IMR-90 (cell line): ENCODE results near the gene SSR3. TPM values are rescaled to one million over a fixed set of nuclear protein-coding genes. Genes with fewer than 3 reads are reported as not detected.

ENCODE experiments used
- ATAC-seq: fragments of 200-7000 bp; cut with Tn5 transposase; 2 replicates; pipeline ENCODE4 v1.9.1; 2020; ENCODE audit warnings: low read depth, mild to moderate bottlenecking, moderate library complexity
- BruUV-seq: library from RNA; stranded (reverse); fragments of 400-500 nt; replicated peaks from 2 replicates; lab custom pipeline; 2021; lab: Mats Ljungman, UMichigan
- CTCF ChIA-PET: fragments of 300-600 bp; formaldehyde crosslinking; extraction: SDS; loops from one replicate; lab custom pipeline; 2021; ENCODE audit warnings: antibody characterized with exemption; lab: Yijun Ruan, JAX
- POLR2A ChIA-PET: fragments of 300-600 bp; sonication (Branson Sonifier 250); formaldehyde crosslinking; loops from one replicate; lab custom pipeline; 2022; ENCODE audit warnings: antibody characterized with exemption; ENCODE audit not compliant: unreplicated experiment; lab: Charles Lee
- DNase-seq: peaks from one replicate; pipeline ENCODE4 v3.0.0; 2013
- H2AFZ ChIP-seq: replicated peaks from 2 replicates; pipeline ENCODE3; 2013; ENCODE audit warnings: low read length, mild to moderate bottlenecking; ENCODE audit not compliant: poor library complexity
- H2AK5ac ChIP-seq: 2 replicates; pipeline ENCODE4 v1.6.1; 2013; ENCODE audit warnings: low read depth, low read length, inconsistent platforms
- H2AK9ac ChIP-seq: replicated peaks from 2 replicates; pipeline ENCODE3; 2013; ENCODE audit warnings: mild to moderate bottlenecking, low read depth, low read length, moderate library complexity; ENCODE audit not compliant: poor library complexity
- H2BK120ac ChIP-seq: 2 replicates; pipeline ENCODE4 v1.6.1; 2013; ENCODE audit warnings: low read depth, low read length, inconsistent platforms
- H2BK15ac ChIP-seq: 3 replicates; pipeline ENCODE4 v1.6.1; 2013; ENCODE audit warnings: low read depth, low read length, inconsistent platforms
- H2BK20ac ChIP-seq: 2 replicates; pipeline ENCODE4 v1.6.1; 2013; ENCODE audit warnings: low read depth, mild to moderate bottlenecking, inconsistent platforms, low read length, moderate library complexity
- H2BK5ac ChIP-seq: 2 replicates; pipeline ENCODE4 v1.6.1; 2013; ENCODE audit warnings: mild to moderate bottlenecking, low read depth, low read length, inconsistent platforms; ENCODE audit not compliant: poor library complexity, severe bottlenecking
- H3K14ac ChIP-seq: replicated peaks from 2 replicates; pipeline ENCODE4 v1.6.1; 2013; ENCODE audit warnings: low read depth, low read length, inconsistent platforms
- H3K18ac ChIP-seq: 2 replicates; pipeline ENCODE4 v1.6.1; 2013; ENCODE audit warnings: low read depth, low read length, control low read depth
- H3K23ac ChIP-seq: 2 replicates; pipeline ENCODE4 v1.6.1; 2013; ENCODE audit warnings: low read depth, low read length, inconsistent platforms
- H3K27ac ChIP-seq: 2 replicates; pipeline ENCODE4 v1.5.1; 2013; ENCODE audit warnings: mild to moderate bottlenecking, control low read depth, low read length; ENCODE audit not compliant: insufficient read depth
- H3K27me3 ChIP-seq: 2 replicates; pipeline ENCODE4 v1.6.1; 2013; ENCODE audit warnings: low read length; ENCODE audit not compliant: control insufficient read depth, insufficient read depth
- H3K36me3 ChIP-seq: 2 replicates; pipeline ENCODE4 v1.6.1; 2013; ENCODE audit warnings: low read length, mixed read lengths; ENCODE audit not compliant: control insufficient read depth, insufficient read depth
- H3K4ac ChIP-seq: 2 replicates; pipeline ENCODE4 v1.6.1; 2013; ENCODE audit warnings: low read depth, low read length, inconsistent platforms
- H3K4me1 ChIP-seq: 2 replicates; pipeline ENCODE4 v1.6.1; 2013; ENCODE audit warnings: low read length, mixed read lengths; ENCODE audit not compliant: control insufficient read depth, insufficient read depth
- H3K4me2 ChIP-seq: 2 replicates; pipeline ENCODE4 v1.6.1; 2013; ENCODE audit warnings: low read depth, mild to moderate bottlenecking, control low read depth, low read length, moderate library complexity
- H3K4me3 ChIP-seq: 2 replicates; pipeline ENCODE4 v1.5.1; 2013; ENCODE audit warnings: low read depth, mild to moderate bottlenecking, control low read depth, low read length, moderate library complexity; ENCODE audit not compliant: insufficient read depth
- H3K56ac ChIP-seq: 2 replicates; pipeline ENCODE4 v1.6.1; 2013; ENCODE audit warnings: low read length, inconsistent platforms; ENCODE audit not compliant: insufficient read depth; ENCODE audit errors: extremely low read depth
- H3K79me1 ChIP-seq, 2 experiments: 2 replicates each; pipeline ENCODE4 v1.6.1; 2013; ENCODE audit warnings: low read length in 2 of 2, inconsistent platforms in 1 of 2, low read depth in 1 of 2
- H3K9ac ChIP-seq: 2 replicates; pipeline ENCODE4 v1.6.1; 2013; ENCODE audit warnings: low read depth, low read length, control low read depth
- H3K9me1 ChIP-seq: 2 replicates; pipeline ENCODE4 v1.6.1; 2013; ENCODE audit warnings: low read length, inconsistent platforms; ENCODE audit not compliant: insufficient read depth
- H3K9me3 ChIP-seq: 2 replicates; pipeline ENCODE4 v1.6.1; 2013; ENCODE audit warnings: low read length; ENCODE audit not compliant: control insufficient read depth, insufficient read depth
- H4K20me1 ChIP-seq: 2 replicates; pipeline ENCODE4 v1.6.1; 2013; ENCODE audit warnings: low read length, inconsistent platforms; ENCODE audit not compliant: insufficient read depth
- H4K5ac ChIP-seq: 2 replicates; pipeline ENCODE4 v1.6.1; 2013; ENCODE audit warnings: mild to moderate bottlenecking, low read depth, low read length, control low read depth
- H4K8ac ChIP-seq, 2 experiments: 2 replicates each; pipeline ENCODE4 v1.6.1; 2013; ENCODE audit warnings: low read depth in 2 of 2, low read length in 2 of 2, control low read depth in 1 of 2, inconsistent platforms in 1 of 2
- H4K91ac ChIP-seq: 2 replicates; pipeline ENCODE4 v1.6.1; 2013; ENCODE audit warnings: low read depth, low read length, inconsistent platforms; ENCODE audit not compliant: insufficient read depth
- BHLHE40 ChIP-seq: fragments of 150-350 bp; IDR thresholded peaks from 2 replicates; pipeline ENCODE4 v1.6.1; 2016; ENCODE audit warnings: mild to moderate bottlenecking, low read depth, low read length
- CHD1 ChIP-seq: IDR thresholded peaks from 2 replicates; pipeline ENCODE4 v1.6.1; 2012; ENCODE audit warnings: low read depth, low read length, improper control_type of control experiment
- CTCF ChIP-seq: conservative IDR thresholded peaks from 2 replicates; pipeline ENCODE4 v1.5.1; 2012; ENCODE audit warnings: mild to moderate bottlenecking, low read depth, low read length, improper control_type of control experiment
- FOS ChIP-seq: fragments of 150-350 bp; IDR thresholded peaks from 2 replicates; pipeline ENCODE4 v1.6.1; 2016; ENCODE audit warnings: low read depth, low read length
- MXI1 ChIP-seq: IDR thresholded peaks from 2 replicates; pipeline ENCODE4 v1.6.1; 2012; ENCODE audit warnings: low read depth, mild to moderate bottlenecking, low read length, moderate library complexity, borderline replicate concordance
- NFE2L2 ChIP-seq: fragments of 150-350 bp; IDR thresholded peaks from 2 replicates; pipeline ENCODE4 v1.6.1; 2016; ENCODE audit warnings: low read depth, mild to moderate bottlenecking, low read length
- POLR2A ChIP-seq: IDR thresholded peaks from 2 replicates; pipeline ENCODE4 v1.6.1; 2012; ENCODE audit warnings: mild to moderate bottlenecking, low read depth, low read length
- RAD21 ChIP-seq: IDR thresholded peaks from 2 replicates; pipeline ENCODE4 v1.6.1; 2012; ENCODE audit warnings: low read length, improper control_type of control experiment
- RCOR1 ChIP-seq: IDR thresholded peaks from 2 replicates; pipeline ENCODE4 v1.6.1; 2012; ENCODE audit warnings: mild to moderate bottlenecking, low read length, improper control_type of control experiment; ENCODE audit not compliant: insufficient replicate concordance
- RFX5 ChIP-seq: IDR thresholded peaks from 2 replicates; pipeline ENCODE4 v1.8.0; 2012; ENCODE audit warnings: low read depth, mild to moderate bottlenecking, low read length, moderate library complexity
- SMC3 ChIP-seq: fragments of 150-350 bp; IDR thresholded peaks from 2 replicates; pipeline ENCODE4 v1.6.1; 2016; ENCODE audit warnings: low read depth, mild to moderate bottlenecking, antibody characterized with exemption, low read length, moderate library complexity
- WGBS, 2 experiments: methylation state at CpG; one replicate each; pipeline versions ENCODE4 v1.1.5 to v1.1.7; 2013; ENCODE audit warnings: missing lambda C conversion rate in 2 of 2; ENCODE audit not compliant: insufficient read length in 1 of 2; ENCODE audit errors: extremely low coverage in 2 of 2; 5-methylcytosine and 5-hydroxymethylcytosine counted together
- dilution Hi-C: fragments of 300-500 bp; cut with HindIII; formaldehyde crosslinking; loops from one replicate; pipeline ENCODE4 v1.14.3; 2018; ENCODE audit warnings: low sequenced_read_pairs; ENCODE audit not compliant: unreplicated experiment
- in situ Hi-C: fragments of 300-500 bp; cut with MboI; formaldehyde crosslinking; loops from 3 replicates; pipeline ENCODE4 v1.14.3; 2019; ENCODE audit warnings: low sequenced_read_pairs, inconsistent platforms, mixed read lengths
- intact Hi-C: fragments of 100-400 bp; cut with micrococcal nuclease; formaldehyde crosslinking; loops from 2 replicates; pipeline ENCODE4 v1.10.0; 2022
- polyA plus RNA-seq, 3 experiments: library from polyadenylated mRNA; depleted of rRNA; stranded (reverse); fragments of >200 nt; gene quantifications; 2 replicates each; pipeline ENCODE4 v1.2.3, GENCODE V29; 2012; ENCODE audit warnings: low replicate concordance in 1 of 3
- total RNA-seq: library from RNA; depleted of rRNA; stranded (reverse); fragments of >200 nt; gene quantifications from 2 replicates; pipeline ENCODE4 v1.2.3, GENCODE V29; 2012
- TF ChIP-seq, protein P1 (sequence below): fragments of 150-350 bp; IDR thresholded peaks from 2 replicates; pipeline ENCODE4 v1.6.1; 2016; ENCODE audit warnings: low read depth, mild to moderate bottlenecking, low read length, moderate library complexity, borderline replicate concordance

The SSR3 gene
- total and polyA plus RNA-seq, 2 of the 4 experiments (the other 2 are of a cell fraction): 246 to 608 TPM

- TF ChIP-seq SMC3 (0 out of 2 replicates have a peak, but pooled peaks have one; percentile 0), CHD1 (0 out of 2 replicates have a peak, but pooled peaks have one; percentile 47)
Observed at GRCh38 chr3:156554842-156555687, at the start of gene SSR3 (continued).

DNA sequence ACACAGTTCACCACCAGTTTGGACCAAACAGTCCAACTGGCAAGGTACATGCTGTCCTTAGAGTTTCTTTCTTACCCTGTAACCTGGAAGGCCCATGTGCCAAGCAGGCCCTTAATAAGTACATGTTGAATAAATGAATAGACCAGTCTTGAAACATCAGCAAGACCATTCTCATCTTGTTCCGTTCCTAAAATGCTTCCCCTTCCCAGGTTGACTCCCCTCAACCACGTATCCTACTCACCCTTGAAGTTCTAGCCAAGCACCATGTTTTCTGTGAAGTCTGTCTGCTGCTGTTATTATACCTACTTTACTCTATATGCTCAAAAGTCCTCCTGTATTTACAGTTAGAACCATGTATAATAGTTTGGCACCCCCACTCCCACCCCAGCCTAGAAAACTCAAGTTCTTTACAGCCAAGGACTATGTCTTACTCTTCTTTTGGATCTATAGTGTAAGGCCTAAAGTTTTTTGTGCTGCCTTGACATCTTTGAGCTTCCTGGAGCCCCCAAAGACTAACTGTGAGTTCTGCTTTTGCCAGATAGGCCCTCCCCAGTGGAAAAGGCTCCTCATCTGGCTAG, 49.2 kb upstream of the SSR3 start:
- Histone ChIP-seq H3K4me2 (no peak overlapping the region), H3K27ac (no peak overlapping the region), H3K9me1 (no peaks in the 10 kb centered on the region), H2BK5ac (no peak overlapping the region), H3K14ac (no peak overlapping the region), H2BK120ac (no peak overlapping the region), H3K18ac (no peak overlapping the region), H3K27me3 (no peaks in the 10 kb centered on the region), H3K36me3 (no peaks in the 10 kb centered on the region), H4K91ac (no peak overlapping the region), H4K8ac (no peak overlapping the region), H3K4me1 (peaks cover 3% of the 10 kb centered on the region; the same call in 1 of the 2 replicates), H3K56ac (no peak overlapping the region), H2BK15ac (no peak overlapping the region; the same call in 2 of the 3 replicates), H2AK5ac (0 out of 2 replicates have a peak overlapping the region, but pooled peaks have one; percentile 64), H3K79me1 (no peaks in the 10 kb centered on the region), H3K9ac (no peak overlapping the region), H4K5ac (no peak overlapping the region), H3K4ac (no peak overlapping the region; the same call in 1 of the 2 replicates), H2AFZ (no peak overlapping the region), H2BK20ac (no peak overlapping the region), H3K9me3 (no peaks in the 10 kb centered on the region), H3K4me3 (no peak overlapping the region), H2AK9ac (no peak overlapping the region), H3K23ac (no peak overlapping the region), H4K20me1 (no peaks in the 10 kb centered on the region)
- BruUV-seq: no TSS peak
- WGBS, 2 experiments: no CpG with 5 or more reads among the region's 2 CpGs
- dilution Hi-C loops: no loop called here
- intact Hi-C loops: no loop called here
- CTCF ChIA-PET: no interaction called here
- in situ Hi-C loops: no loop called here
- TF ChIP-seq, protein P1, sequence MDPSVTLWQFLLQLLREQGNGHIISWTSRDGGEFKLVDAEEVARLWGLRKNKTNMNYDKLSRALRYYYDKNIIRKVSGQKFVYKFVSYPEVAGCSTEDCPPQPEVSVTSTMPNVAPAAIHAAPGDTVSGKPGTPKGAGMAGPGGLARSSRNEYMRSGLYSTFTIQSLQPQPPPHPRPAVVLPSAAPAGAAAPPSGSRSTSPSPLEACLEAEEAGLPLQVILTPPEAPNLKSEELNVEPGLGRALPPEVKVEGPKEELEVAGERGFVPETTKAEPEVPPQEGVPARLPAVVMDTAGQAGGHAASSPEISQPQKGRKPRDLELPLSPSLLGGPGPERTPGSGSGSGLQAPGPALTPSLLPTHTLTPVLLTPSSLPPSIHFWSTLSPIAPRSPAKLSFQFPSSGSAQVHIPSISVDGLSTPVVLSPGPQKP: no peak
- TF ChIP-seq CHD1 (no peak), CTCF (no peak), NFE2L2 (no peak), POLR2A (no peak), FOS (no peak), MXI1 (no peak), RCOR1 (no peak), SMC3 (no peak), RFX5 (no peak), RAD21 (no peak), BHLHE40 (no peak)
- POLR2A ChIA-PET: no interaction called here
- ATAC-seq: no peak
- no peak for DNase-seq
